HepG2 (cell line): ENCODE data around the gene EIF3L. TPM values are rescaled to one million over a fixed set of nuclear protein-coding genes. Genes with fewer than 3 reads are reported as not detected.

Source experiments
- ETV6 ChIP-seq: sonication (generic); formaldehyde crosslinking; conservative IDR thresholded peaks from 2 replicates; pipeline ENCODE4 v1.4.0; 2020; ENCODE audit warnings: missing genetic modification reagents
- GRHL1 ChIP-seq: sonication (generic); formaldehyde crosslinking; conservative IDR thresholded peaks from 2 replicates; pipeline ENCODE4 v1.8.0; 2022; ENCODE audit warnings: missing genetic modification reagents
- HIC2 ChIP-seq: sonication (generic); formaldehyde crosslinking; IDR thresholded peaks from 2 replicates; pipeline ENCODE4 v1.9.0; 2022; ENCODE audit warnings: low read depth, missing genetic modification reagents
- HOXD1 ChIP-seq: sonication (generic); formaldehyde crosslinking; IDR thresholded peaks from 2 replicates; pipeline ENCODE4 v1.5.0; 2020; ENCODE audit warnings: missing genetic modification reagents
- MTF1 ChIP-seq: sonication (generic); formaldehyde crosslinking; IDR thresholded peaks from 2 replicates; pipeline ENCODE4 v1.5.0; 2020; ENCODE audit warnings: missing genetic modification reagents
- NR0B2 ChIP-seq: sonication (generic); formaldehyde crosslinking; IDR thresholded peaks from 2 replicates; pipeline ENCODE4 v1.4.0; 2020; ENCODE audit warnings: mild to moderate bottlenecking, missing genetic modification reagents
- PHF21A ChIP-seq: sonication (generic); formaldehyde crosslinking; IDR thresholded peaks from 2 replicates; pipeline ENCODE4 v1.5.0; 2020; ENCODE audit warnings: mild to moderate bottlenecking, missing genetic modification reagents
- TRIM24 ChIP-seq: sonication (generic); formaldehyde crosslinking; IDR thresholded peaks from 2 replicates; pipeline ENCODE4 v1.8.0; 2022; ENCODE audit warnings: mild to moderate bottlenecking, missing genetic modification reagents
- ZBTB46 ChIP-seq: sonication (generic); formaldehyde crosslinking; IDR thresholded peaks from 2 replicates; pipeline ENCODE4 v1.4.0; 2020; ENCODE audit warnings: mild to moderate bottlenecking, missing genetic modification reagents, borderline replicate concordance
- ZNF207 ChIP-seq: fragments of 450-650 bp; IDR thresholded peaks from 2 replicates; pipeline ENCODE4 v1.6.1; 2016; ENCODE audit warnings: antibody characterized with exemption, borderline replicate concordance
- ZNF362 ChIP-seq: sonication (generic); formaldehyde crosslinking; IDR thresholded peaks from 2 replicates; pipeline ENCODE4 v1.4.0; 2020; ENCODE audit warnings: missing genetic modification reagents, mild to moderate bottlenecking, borderline replicate concordance
- ZNF503 ChIP-seq: sonication (generic); formaldehyde crosslinking; IDR thresholded peaks from 2 replicates; pipeline ENCODE4 v1.4.0; 2020; ENCODE audit warnings: missing genetic modification reagents
- ZNF510 ChIP-seq: sonication (generic); formaldehyde crosslinking; IDR thresholded peaks from 2 replicates; pipeline ENCODE4 v1.4.0; 2020; ENCODE audit warnings: low read depth, mild to moderate bottlenecking, missing genetic modification reagents
- ZNF576 ChIP-seq: sonication (generic); formaldehyde crosslinking; IDR thresholded peaks from 2 replicates; pipeline ENCODE4 v1.4.0; 2020; ENCODE audit warnings: mild to moderate bottlenecking, missing genetic modification reagents
- ZNF597 ChIP-seq: sonication (generic); formaldehyde crosslinking; IDR thresholded peaks from 2 replicates; pipeline ENCODE4 v1.5.0; 2020; ENCODE audit warnings: missing genetic modification reagents
- ZNF788 ChIP-seq: sonication (generic); formaldehyde crosslinking; IDR thresholded peaks from 2 replicates; pipeline ENCODE4 v1.5.0; 2020; ENCODE audit warnings: mild to moderate bottlenecking, missing genetic modification reagents, borderline replicate concordance
- polyA plus RNA-seq, 8 experiments: library from polyadenylated mRNA; depleted of rRNA in 3 of 8; stranded (reverse) in 7 of 8; unstranded in 1 of 8; fragments of >200 nt; fragmentation: Illumina TruSeq in 4 of 8; extraction: Trizol in 4 of 8; gene quantifications; 2 replicates each; pipeline versions ENCODE4 v1.2.1 to v1.2.3, GENCODE V29; 2011 to 2016; ENCODE audit warnings: low read depth in 4 of 8, missing spikeins in 1 of 8, mixed read lengths in 1 of 8; ENCODE audit not compliant: insufficient read depth in 1 of 8
- total RNA-seq, 5 experiments: library from RNA; depleted of rRNA; stranded (reverse); fragments of >200 nt; fragmentation: Illumina TruSeq; extraction: Trizol; gene quantifications; 2 replicates each; pipeline ENCODE4 v1.2.3, GENCODE V29; 2016; ENCODE audit warnings: low read depth in 1 of 5

Gene EIF3L
- total and polyA plus RNA-seq, 2 of the 13 experiments (the other 11 are each of a cell fraction or from before 2014, with no cell fraction given), result 514 to 793 TPM

- TF ChIP-seq HIC2 (CRISPR knock-in tag) (no peak), ZNF503 (CRISPR knock-in tag) (no peak; the same call in none of the 2 replicates), NR0B2 (CRISPR knock-in tag) (peak; percentile 18; the same call in 1 of the 2 replicates), ETV6 (CRISPR knock-in tag) (no peak), MTF1 (CRISPR knock-in tag) (no peak; the same call in 1 of the 2 replicates), ZNF207 (no peak), ZNF788 (CRISPR knock-in tag) (peak; percentile 92; the same call in 1 of the 2 replicates), ZNF597 (CRISPR knock-in tag) (no peak), PHF21A (CRISPR knock-in tag) (peak; percentile 39; the same call in 1 of the 2 replicates), HOXD1 (CRISPR knock-in tag) (0 out of 2 replicates have a peak, but pooled peaks have one; percentile 50), GRHL1 (CRISPR knock-in tag) (no peak), ZNF510 (CRISPR knock-in tag) (no peak), ZNF576 (CRISPR knock-in tag) (no peak), ZBTB46 (CRISPR knock-in tag) (no peak), TRIM24 (CRISPR knock-in tag) (no peak), ZNF362 (CRISPR knock-in tag) (peak; percentile 15; the same call in 1 of the 2 replicates)
Measured at GRCh38 chr22:37804881-37805809, 44.1 kb upstream of the EIF3L start (continued).
